ENCODE data around the gene FBXL22. TPM values are rescaled to one million over a fixed set of nuclear protein-coding genes. Genes with fewer than 3 reads are reported as not detected.

The FBXL22 gene
- total RNA-seq, 1 experiment from 2014 or later: 0.17 TPM

DNA sequence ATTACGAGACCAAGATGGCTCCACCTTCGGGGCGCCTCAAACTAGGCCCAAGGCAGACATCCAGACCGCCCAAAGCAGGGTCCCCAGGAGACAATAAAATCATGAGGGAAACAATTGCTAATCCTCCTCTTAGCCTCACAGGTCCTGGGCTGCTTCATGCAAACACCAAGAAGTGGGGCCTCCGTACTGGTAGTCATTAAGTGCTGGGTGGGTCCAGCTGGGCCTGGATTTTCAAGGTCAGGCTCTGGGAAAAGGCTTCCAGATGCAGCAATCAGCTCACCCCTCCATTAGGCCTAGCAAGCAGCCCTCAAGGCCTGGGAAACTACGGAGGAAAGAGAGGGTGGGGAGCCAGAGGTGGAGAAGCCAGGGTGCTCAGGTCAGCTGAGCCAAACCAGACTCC is 634 bp downstream of the FBXL22 start:
- Histone ChIP-seq H3K4me1 (replicated peaks; ENCODE audit: insufficient read depth) (peaks cover 6% of the 10 kb centered on the region; the same call in 1 of the 2 replicates), H4K20me1 (ENCODE audit: insufficient read depth) (no peaks in the 10 kb centered on the region), H3K27ac (no peak overlapping the region), H3K9me2 (ENCODE audit: insufficient read depth) (no peaks in the 10 kb centered on the region), H2AFZ (no peak overlapping the region), H3K27me3 (ENCODE audit: insufficient read depth, low read depth) (no peaks in the 10 kb centered on the region), H3K36me3 (ENCODE audit: low read depth) (no peaks in the 10 kb centered on the region), H3F3A (ENCODE audit: insufficient read depth, low read depth) (peaks cover 8% of the 10 kb centered on the region; the same call in 1 of the 2 replicates), H3K4me3 (no peak overlapping the region), H3K4me2 (no peak overlapping the region), H3K9me3 (ENCODE audit: insufficient read depth, low read depth) (no peaks in the 10 kb centered on the region), H3K79me2 (ENCODE audit: low read depth) (no peaks in the 10 kb centered on the region)
- no peak for DNase-seq
- TF ChIP-seq EZH2 (IDR thresholded peaks at IDR 0.05; ENCODE audit: low read depth): no peak
- TF ChIP-seq, protein P1, sequence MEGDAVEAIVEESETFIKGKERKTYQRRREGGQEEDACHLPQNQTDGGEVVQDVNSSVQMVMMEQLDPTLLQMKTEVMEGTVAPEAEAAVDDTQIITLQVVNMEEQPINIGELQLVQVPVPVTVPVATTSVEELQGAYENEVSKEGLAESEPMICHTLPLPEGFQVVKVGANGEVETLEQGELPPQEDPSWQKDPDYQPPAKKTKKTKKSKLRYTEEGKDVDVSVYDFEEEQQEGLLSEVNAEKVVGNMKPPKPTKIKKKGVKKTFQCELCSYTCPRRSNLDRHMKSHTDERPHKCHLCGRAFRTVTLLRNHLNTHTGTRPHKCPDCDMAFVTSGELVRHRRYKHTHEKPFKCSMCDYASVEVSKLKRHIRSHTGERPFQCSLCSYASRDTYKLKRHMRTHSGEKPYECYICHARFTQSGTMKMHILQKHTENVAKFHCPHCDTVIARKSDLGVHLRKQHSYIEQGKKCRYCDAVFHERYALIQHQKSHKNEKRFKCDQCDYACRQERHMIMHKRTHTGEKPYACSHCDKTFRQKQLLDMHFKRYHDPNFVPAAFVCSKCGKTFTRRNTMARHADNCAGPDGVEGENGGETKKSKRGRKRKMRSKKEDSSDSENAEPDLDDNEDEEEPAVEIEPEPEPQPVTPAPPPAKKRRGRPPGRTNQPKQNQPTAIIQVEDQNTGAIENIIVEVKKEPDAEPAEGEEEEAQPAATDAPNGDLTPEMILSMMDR (conservative IDR thresholded peaks at IDR 0.05): no peak
- ChIA-PET POLR2A (ENCODE audit: unreplicated experiment) (no interaction called here), CTCF (no interaction called here)
- BruUV-seq (replicated peaks): no TSS peak
- intact Hi-C loops (cut with micrococcal nuclease; ENCODE audit: unreplicated experiment): no loop called here

DNA sequence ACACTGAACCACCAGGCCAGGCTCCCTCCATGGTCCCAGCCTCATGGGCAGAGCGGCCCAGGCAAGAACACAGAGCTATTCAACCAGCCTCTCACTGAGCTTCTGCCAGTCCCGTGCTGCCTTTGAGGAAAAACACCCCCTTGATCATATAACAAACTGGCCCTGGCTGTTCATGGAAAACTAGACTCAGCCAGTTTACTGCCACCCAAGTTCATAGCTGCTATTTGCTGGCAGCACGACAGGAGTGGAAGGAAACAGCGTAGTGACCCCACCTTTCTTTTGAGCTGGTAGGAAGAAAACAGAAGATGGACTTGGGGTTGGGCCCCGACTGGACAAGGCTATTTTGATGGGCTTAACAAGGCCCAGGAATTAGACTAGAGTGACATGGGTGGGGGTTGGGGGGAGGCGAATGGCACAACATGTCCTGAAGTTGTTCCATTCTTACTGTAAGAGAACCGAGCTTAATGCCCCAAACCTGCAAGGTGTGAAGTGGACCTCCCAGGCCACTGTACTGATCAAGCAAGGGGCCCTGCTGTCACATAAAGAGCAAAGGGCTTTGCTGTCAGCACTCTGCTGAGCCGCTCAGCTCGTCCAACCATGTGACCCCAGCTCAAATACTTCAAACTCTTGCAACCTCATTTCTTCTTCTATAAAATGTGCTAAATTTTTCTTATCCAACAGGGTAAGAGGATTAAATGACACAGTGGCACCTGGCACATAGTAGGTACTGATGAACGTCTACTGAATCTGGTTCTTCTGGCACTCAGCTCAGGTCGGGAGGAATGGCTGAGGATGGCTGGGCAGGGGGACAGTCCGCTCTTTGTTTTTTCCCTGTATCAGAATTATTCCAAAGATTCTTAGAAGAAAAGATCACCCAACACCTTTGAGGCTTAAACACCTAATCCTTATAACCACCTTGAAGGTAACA is 1.6 kb downstream of the FBXL22 start:
- Histone ChIP-seq H3K9me3 (ENCODE audit: insufficient read depth, low read depth) (no peaks in the 10 kb centered on the region), H3K27me3 (ENCODE audit: insufficient read depth, low read depth) (no peaks in the 10 kb centered on the region), H4K20me1 (ENCODE audit: insufficient read depth) (no peaks in the 10 kb centered on the region), H3K36me3 (ENCODE audit: low read depth) (no peaks in the 10 kb centered on the region), H3K4me3 (peak overlapping the region; percentile 82; the same call in 1 of the 2 replicates), H2AFZ (no peak overlapping the region), H3K9me2 (ENCODE audit: insufficient read depth) (no peaks in the 10 kb centered on the region), H3F3A (ENCODE audit: insufficient read depth, low read depth) (peaks cover 8% of the 10 kb centered on the region; the same call in 1 of the 2 replicates), H3K79me2 (ENCODE audit: low read depth) (no peaks in the 10 kb centered on the region), H3K4me1 (replicated peaks; ENCODE audit: insufficient read depth) (peaks cover 6% of the 10 kb centered on the region; the same call in 1 of the 2 replicates), H3K4me2 (peak overlapping the region; percentile 96), H3K27ac (no peak overlapping the region)
- no peak for TF ChIP-seq EZH2 (IDR thresholded peaks at IDR 0.05; ENCODE audit: low read depth)
- TF ChIP-seq, protein P1 (conservative IDR thresholded peaks at IDR 0.05): no peak
- BruUV-seq (replicated peaks): no TSS peak
- ChIA-PET POLR2A (ENCODE audit: unreplicated experiment) (interaction anchor here (0.6 kb wide), 2 partner anchors 49 to 303 kb away, joined by 5 to 9 read pairs; no protein-coding TSS in a partner anchor), CTCF (interaction anchor here (0.6 to 2.1 kb wide), 3 partner anchors 12 to 132 kb away, joined by 3 to 12 read pairs (median 8); no protein-coding TSS in a partner anchor)
- no peak for DNase-seq
- intact Hi-C loops (cut with micrococcal nuclease; ENCODE audit: unreplicated experiment): no loop called here

DNA sequence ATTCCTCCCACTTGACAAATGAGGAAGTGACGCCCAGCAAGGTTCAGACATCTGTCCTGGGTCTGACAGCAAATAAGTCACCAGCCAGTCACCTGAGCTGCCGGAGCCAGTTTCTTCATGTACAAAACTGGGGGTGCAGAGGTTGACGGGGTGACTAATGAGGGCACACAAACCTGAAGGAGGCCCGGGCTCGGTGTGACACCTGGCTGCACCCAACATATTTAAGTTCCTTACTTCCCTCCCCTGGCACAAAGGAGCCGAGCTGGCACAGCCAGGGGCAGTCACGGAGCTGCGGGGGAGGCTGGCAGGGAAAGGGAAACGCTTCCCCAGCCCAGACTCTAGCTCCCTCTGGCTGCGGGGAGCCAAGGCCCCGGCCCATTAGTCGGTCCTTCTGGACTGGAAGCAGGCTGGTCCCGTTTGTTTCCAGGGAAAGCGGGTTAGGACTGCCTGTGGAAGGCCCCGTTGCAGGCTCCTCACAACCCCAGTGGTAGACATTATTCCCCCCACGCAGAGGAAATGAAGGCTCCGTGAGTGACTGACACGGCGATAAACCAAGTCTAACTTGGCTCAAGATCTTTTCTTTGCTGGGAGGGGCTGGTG is 2.3 kb downstream of the FBXL22 start:
- Histone ChIP-seq H3K27me3 (ENCODE audit: insufficient read depth, low read depth) (no peaks in the 10 kb centered on the region), H3K36me3 (ENCODE audit: low read depth) (no peaks in the 10 kb centered on the region), H3K27ac (no peak overlapping the region), H3K4me3 (peak overlapping the region; percentile 82), H3K4me2 (peak overlapping the region; percentile 96), H2AFZ (peak overlapping the region; percentile 95), H4K20me1 (ENCODE audit: insufficient read depth) (no peaks in the 10 kb centered on the region), H3K79me2 (ENCODE audit: low read depth) (no peaks in the 10 kb centered on the region), H3K9me3 (ENCODE audit: insufficient read depth, low read depth) (no peaks in the 10 kb centered on the region), H3K9me2 (ENCODE audit: insufficient read depth) (no peaks in the 10 kb centered on the region), H3K4me1 (replicated peaks; ENCODE audit: insufficient read depth) (peaks cover 6% of the 10 kb centered on the region; the same call in 1 of the 2 replicates), H3F3A (ENCODE audit: insufficient read depth, low read depth) (peaks cover 8% of the 10 kb centered on the region; the same call in 1 of the 2 replicates)
- BruUV-seq (replicated peaks): no TSS peak
- ChIA-PET CTCF (interaction anchor here (0.6 to 2.1 kb wide), 4 partner anchors 11 to 133 kb away, joined by 3 to 12 read pairs (median 6); no protein-coding TSS in a partner anchor), POLR2A (ENCODE audit: unreplicated experiment) (interaction anchor here (0.6 kb wide), 2 partner anchors 49 to 304 kb away, joined by 5 to 9 read pairs; no protein-coding TSS in a partner anchor)
- peak; percentile 62 to 64 for DNase-seq
- intact Hi-C loops (cut with micrococcal nuclease; ENCODE audit: unreplicated experiment): no loop called here
- TF ChIP-seq, protein P1 (conservative IDR thresholded peaks at IDR 0.05): 0 out of 2 replicates have a peak, but pooled peaks have one; percentile 36
- TF ChIP-seq EZH2 (IDR thresholded peaks at IDR 0.05; ENCODE audit: low read depth): no peak

All from PC-9 (cell line).